GM21529 (cell line): ENCODE results near the gene MEA1.

ENCODE experiments used
- ATAC-seq: cut with Tn5 transposase; IDR thresholded peaks from one replicate; pipeline ENCODE4 v1.9.1; 2021; ENCODE audit not compliant: unreplicated experiment

The MEA1 gene

GRCh38 chr6:42978487-42978838 lies 35.3 kb downstream of the MEA1 start:
- ATAC-seq, result peak; percentile 19

GRCh38 chr6:42974919-42975505 lies 38.7 kb downstream of the MEA1 start:
- no peak for ATAC-seq

DNA sequence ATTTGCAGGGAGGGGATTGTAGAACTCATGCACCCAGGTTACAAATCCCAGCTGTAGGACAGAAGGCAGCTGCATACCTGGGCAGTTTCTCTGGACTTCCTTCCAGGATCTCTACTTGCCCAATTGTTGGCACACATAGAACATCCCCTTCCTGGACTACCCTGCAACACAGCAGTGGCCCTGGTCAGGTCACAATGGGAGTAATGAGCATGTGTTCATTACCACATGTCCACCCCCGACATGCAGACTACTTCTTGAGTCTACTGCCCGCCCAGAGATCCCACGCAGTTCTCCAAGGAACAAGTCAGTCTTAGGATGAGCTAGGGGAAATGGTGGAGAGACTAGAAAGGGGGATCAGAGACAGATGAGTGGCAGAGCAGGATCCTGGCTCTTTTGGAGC lies 39.8 kb downstream of the MEA1 start:
- no peak for ATAC-seq

DNA sequence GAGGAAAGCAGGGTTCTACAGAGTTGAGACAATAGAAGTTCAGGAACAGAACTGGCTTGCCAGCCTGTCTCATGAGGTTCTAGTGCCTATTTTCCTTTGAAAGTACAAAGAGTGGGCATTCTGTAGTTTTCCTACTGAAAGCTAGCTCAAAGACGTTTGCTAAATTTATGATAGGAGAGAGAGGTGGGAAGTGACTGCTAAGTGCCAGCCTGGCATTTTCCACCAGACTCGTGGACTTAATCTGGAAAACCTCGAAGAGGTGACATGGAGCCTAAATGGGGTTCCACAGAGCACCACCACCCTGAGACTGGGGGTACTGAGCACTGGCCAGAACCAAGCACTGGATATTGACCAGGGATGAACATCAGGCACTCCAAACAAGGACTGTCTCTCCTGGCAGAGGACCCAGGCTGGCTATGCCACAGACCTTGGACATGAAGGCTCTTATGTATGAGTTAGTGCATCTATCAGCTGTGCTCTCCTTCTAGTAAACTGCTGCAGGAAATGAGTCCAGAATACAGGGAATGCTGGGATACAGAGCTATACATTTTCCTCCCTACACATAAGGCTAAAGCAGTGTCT lies 41.9 kb downstream of the MEA1 start:
- no peak for ATAC-seq

DNA sequence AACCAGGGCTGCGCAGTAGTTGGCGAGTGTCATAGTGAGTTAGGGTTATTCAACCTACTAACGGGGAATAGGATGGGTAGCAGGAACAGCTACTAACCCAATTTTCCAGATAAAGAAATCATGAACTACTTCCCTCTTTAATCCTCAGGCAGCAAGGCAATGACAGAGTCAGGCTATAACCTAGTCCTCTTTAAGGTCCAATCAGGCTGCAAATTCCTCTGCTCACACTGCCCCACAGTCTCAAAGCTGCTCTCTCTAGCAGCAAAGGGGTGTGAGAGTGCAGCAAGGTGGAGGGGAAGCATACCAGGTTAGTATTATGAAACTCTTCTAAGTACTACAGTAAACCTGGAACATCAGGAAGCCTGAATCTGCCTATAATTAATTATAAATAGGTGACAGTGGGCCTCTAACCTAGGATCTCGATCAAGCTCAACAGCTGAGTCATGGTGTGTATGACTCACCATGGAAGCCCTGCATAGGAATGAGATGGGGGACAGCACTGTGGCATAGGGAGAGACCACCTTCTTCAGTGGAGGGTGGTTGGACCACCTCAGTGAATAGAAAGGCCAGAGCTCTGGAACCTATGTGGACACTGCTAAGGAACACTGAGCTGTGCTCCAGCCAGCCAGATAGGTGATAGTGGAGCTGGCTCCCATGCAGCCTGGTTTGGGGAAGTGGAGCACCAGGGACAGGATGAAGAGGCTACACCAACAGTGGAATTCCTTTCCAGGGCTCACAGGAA lies 42.7 kb downstream of the MEA1 start:
- no peak for ATAC-seq

- ATAC-seq, result no peak
Observed at GRCh38 chr6:42969934-42970333, 43.8 kb downstream of the MEA1 start.

GRCh38 chr6:42969431-42969830 lies 44.3 kb downstream of the MEA1 start:
- no peak for ATAC-seq

- no peak for ATAC-seq
Observed at GRCh38 chr6:42968783-42969182, 45.0 kb downstream of the MEA1 start.

DNA sequence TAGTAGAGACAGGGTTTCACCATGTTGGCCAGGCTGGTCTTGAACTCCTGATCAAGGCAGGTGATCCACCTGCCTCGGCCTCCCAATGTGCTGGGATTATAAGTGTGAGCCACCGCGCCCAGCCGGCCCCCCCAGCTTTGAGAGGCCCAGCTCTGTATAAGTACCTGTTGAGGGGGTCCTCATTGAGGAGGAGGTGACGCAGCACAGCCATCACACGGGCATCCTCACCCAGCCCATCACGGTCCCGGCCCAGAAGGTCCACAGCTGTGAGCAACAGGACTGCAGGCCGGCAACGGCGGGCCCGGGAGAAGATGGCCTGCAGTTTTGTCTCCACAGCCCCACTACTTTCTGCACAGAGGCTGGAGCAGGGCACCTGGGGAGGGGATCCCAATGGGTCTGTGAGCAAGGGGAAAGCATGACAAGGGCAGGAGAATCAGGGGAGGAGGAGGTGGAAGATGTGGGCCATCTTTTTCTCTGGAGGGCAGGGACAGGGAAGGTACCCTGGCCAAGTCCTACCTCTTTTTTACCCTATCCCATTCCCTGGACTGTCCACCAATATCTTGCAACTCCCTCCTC lies 45.5 kb downstream of the MEA1 start:
- ATAC-seq, result no peak

DNA sequence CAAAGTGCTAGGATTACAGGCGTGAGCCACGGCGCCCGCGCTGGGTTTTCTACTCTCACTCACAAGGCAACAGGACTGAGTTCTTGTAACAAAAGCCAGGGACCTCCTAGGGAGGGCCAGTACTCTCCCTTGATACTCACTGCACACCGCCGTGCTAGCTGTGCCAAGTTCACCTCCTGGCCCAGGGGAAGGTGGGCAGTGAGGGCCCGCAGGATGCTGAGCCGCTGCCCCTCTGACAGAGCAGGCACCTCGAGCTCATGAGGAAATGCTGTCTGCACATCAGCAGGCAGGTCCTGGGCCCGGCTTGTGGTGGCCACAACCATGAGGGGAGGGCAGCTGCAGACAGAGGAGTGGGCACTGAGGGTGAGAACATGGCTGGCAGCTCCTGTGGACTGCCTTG lies 46.5 kb downstream of the MEA1 start:
- no peak for ATAC-seq

- no peak for ATAC-seq
Observed at GRCh38 chr6:42966571-42966970, 47.2 kb downstream of the MEA1 start.

GRCh38 chr6:42963855-42964605 lies 49.7 kb downstream of the MEA1 start:
- no peak for ATAC-seq

DNA sequence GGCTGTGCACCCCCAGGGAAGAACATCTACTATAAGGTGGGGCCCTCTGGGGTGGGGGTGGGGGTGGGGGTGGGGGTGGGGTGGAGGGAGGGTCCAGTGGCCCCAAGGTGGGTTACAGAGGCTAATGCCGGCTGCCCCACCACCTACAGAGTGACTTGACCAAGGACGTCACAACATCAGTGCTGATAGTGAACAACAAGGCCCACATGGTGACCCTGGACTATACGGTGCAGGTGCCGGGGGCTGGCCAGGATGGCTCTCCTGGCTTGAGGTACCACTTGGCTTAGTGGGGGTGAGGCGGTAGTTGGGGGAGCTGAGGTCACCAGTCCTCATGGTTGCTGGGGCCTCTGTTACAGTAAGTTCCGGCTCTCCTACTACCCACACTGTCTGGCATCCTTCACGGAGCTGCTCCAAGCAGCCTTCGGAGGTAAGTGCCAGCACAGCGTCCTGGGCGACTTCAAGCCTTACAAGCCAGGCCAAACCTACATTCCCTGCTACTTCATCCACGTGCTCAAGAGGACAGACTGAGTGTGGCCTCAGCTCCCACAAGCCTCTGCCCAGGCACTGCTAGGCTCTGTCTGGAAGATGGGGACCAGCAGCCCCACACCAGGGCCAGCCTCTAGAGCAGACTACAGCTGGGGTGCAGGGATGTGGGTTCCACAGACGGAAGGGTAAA lies 50.4 kb downstream of the MEA1 start:
- ATAC-seq, result no peak

DNA sequence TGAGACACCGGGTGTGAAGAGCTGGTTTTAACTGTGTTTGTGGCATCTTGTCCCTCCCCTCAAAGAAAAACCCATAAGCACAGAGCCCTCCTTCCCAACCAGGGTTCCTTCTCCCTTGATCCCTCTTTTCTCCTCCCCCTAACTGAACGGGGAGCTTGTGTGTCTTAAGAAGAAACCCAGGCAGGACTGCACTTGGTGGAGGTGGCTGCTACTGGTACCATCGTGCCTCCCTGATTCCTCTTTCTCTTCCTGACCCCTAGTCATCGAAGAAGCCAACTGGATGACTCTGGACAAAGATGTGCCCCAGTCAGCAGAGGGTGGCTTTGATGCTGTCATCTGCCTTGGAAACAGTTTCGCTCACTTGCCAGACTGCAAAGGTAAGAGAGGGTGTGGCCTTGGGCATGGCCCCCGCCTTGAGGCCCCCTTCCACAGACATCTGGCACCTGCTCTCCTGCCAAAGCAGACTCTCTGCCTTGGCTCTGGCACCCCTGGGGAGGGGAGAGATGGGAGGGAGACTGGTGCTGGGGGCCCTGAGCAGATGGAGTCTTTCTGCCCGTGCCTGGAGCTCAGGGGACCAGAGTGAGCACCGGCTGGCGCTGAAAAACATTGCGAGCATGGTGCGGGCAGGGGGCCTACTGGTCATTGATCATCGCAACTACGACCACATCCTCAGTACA lies 51.1 kb downstream of the MEA1 start:
- no peak for ATAC-seq

DNA sequence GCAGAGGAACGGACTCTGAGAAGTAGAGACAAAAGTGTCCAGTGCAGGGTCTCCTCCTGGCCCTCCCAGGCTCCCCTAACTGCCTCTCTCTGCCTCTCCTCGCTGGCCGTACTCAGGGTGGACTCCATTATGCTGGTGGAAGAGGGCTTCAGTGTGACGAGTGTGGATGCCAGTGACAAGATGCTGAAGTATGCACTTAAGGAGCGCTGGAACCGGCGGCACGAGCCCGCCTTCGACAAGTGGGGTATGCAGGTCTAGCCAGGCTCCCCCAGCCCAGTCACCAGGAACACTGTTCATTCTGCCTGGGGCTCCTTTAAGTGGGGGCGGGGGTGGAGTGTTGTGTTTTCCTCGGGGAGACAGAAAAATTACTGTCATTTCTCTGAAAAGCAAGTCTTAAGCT lies 51.6 kb downstream of the MEA1 start:
- ATAC-seq, result no peak
